Activated CD4-positive, alpha-beta T cell treated with anti-CD3 and anti-CD28 coated beads, Interleukin-2, amount 10 ng/mL, durations not matched to agents 24 days and 14 days (primary cell): ENCODE measurements around the gene VRK2. TPM values are rescaled to one million over a fixed set of nuclear protein-coding genes. Genes with fewer than 3 reads are reported as not detected.

Source experiments
- total RNA-seq: library from RNA; stranded (reverse); gene quantifications from 2 replicates; pipeline ENCODE4 v1.2.3, GENCODE V29; 2022

The VRK2 gene
- total RNA-seq, 1 donor from 2014 or later, result 22.0 TPM

Other genes starting within 250 kb of the VRK2 start
- gene FANCL, start 194.5 kb downstream of the VRK2 start, total RNA-seq, result 21.2 and 26.3 TPM in 2 replicates